ENCODE data around the gene CYP2B6. TPM values are rescaled to one million over a fixed set of nuclear protein-coding genes. Genes with fewer than 3 reads are reported as not detected.

The CYP2B6 gene
- total and polyA plus RNA-seq, 2 experiments from 2014 or later: 3.9 to 8.4 TPM

GRCh38 chr19:40995355-40995754 lies 4.3 kb downstream of the CYP2B6 start:
- H3K4me3 ChIP-seq: no peak overlapping the region
- H3K27ac ChIP-seq (ENCODE audit: low read depth): no peak overlapping the region
- no peak overlapping the region for H3K27ac Mint-ChIP-seq
- no peak overlapping the region for H2AFZ ChIP-seq
- peaks cover 12% of the 10 kb centered on the region for H3K9me3 Mint-ChIP-seq
- TF ChIP-seq, protein P1, sequence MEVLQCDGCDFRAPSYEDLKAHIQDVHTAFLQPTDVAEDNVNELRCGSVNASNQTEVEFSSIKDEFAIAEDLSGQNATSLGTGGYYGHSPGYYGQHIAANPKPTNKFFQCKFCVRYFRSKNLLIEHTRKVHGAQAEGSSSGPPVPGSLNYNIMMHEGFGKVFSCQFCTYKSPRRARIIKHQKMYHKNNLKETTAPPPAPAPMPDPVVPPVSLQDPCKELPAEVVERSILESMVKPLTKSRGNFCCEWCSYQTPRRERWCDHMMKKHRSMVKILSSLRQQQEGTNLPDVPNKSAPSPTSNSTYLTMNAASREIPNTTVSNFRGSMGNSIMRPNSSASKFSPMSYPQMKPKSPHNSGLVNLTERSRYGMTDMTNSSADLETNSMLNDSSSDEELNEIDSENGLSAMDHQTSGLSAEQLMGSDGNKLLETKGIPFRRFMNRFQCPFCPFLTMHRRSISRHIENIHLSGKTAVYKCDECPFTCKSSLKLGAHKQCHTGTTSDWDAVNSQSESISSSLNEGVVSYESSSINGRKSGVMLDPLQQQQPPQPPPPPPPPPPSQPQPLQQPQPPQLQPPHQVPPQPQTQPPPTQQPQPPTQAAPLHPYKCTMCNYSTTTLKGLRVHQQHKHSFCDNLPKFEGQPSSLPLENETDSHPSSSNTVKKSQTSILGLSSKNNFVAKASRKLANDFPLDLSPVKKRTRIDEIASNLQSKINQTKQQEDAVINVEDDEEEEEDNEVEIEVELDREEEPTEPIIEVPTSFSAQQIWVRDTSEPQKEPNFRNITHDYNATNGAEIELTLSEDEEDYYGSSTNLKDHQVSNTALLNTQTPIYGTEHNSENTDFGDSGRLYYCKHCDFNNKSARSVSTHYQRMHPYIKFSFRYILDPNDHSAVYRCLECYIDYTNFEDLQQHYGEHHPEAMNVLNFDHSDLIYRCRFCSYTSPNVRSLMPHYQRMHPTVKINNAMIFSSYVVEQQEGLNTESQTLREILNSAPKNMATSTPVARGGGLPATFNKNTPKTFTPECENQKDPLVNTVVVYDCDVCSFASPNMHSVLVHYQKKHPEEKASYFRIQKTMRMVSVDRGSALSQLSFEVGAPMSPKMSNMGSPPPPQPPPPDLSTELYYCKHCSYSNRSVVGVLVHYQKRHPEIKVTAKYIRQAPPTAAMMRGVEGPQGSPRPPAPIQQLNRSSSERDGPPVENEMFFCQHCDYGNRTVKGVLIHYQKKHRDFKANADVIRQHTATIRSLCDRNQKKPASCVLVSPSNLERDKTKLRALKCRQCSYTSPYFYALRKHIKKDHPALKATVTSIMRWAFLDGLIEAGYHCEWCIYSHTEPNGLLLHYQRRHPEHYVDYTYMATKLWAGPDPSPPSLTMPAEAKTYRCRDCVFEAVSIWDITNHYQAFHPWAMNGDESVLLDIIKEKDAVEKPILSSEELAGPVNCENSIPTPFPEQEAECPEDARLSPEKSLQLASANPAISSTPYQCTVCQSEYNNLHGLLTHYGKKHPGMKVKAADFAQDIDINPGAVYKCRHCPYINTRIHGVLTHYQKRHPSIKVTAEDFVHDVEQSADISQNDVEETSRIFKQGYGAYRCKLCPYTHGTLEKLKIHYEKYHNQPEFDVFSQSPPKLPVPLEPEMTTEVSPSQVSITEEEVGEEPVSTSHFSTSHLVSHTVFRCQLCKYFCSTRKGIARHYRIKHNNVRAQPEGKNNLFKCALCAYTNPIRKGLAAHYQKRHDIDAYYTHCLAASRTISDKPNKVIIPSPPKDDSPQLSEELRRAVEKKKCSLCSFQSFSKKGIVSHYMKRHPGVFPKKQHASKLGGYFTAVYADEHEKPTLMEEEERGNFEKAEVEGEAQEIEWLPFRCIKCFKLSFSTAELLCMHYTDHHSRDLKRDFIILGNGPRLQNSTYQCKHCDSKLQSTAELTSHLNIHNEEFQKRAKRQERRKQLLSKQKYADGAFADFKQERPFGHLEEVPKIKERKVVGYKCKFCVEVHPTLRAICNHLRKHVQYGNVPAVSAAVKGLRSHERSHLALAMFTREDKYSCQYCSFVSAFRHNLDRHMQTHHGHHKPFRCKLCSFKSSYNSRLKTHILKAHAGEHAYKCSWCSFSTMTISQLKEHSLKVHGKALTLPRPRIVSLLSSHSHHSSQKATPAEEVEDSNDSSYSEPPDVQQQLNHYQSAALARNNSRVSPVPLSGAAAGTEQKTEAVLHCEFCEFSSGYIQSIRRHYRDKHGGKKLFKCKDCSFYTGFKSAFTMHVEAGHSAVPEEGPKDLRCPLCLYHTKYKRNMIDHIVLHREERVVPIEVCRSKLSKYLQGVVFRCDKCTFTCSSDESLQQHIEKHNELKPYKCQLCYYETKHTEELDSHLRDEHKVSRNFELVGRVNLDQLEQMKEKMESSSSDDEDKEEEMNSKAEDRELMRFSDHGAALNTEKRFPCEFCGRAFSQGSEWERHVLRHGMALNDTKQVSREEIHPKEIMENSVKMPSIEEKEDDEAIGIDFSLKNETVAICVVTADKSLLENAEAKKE (CRISPR knock-in tag; IDR thresholded peaks at IDR 0.05): no peak
- no peak for TF ChIP-seq CREB1 (CRISPR knock-in tag; IDR thresholded peaks at IDR 0.05; ENCODE audit: low read depth)
- no peak for TF ChIP-seq JUNB (IDR thresholded peaks at IDR 0.05; ENCODE audit: unreplicated experiment)
- TF ChIP-seq POLR2AphosphoS5 (IDR thresholded peaks at IDR 0.05; ENCODE audit: low read depth): no peak
- TF ChIP-seq, protein P2, sequence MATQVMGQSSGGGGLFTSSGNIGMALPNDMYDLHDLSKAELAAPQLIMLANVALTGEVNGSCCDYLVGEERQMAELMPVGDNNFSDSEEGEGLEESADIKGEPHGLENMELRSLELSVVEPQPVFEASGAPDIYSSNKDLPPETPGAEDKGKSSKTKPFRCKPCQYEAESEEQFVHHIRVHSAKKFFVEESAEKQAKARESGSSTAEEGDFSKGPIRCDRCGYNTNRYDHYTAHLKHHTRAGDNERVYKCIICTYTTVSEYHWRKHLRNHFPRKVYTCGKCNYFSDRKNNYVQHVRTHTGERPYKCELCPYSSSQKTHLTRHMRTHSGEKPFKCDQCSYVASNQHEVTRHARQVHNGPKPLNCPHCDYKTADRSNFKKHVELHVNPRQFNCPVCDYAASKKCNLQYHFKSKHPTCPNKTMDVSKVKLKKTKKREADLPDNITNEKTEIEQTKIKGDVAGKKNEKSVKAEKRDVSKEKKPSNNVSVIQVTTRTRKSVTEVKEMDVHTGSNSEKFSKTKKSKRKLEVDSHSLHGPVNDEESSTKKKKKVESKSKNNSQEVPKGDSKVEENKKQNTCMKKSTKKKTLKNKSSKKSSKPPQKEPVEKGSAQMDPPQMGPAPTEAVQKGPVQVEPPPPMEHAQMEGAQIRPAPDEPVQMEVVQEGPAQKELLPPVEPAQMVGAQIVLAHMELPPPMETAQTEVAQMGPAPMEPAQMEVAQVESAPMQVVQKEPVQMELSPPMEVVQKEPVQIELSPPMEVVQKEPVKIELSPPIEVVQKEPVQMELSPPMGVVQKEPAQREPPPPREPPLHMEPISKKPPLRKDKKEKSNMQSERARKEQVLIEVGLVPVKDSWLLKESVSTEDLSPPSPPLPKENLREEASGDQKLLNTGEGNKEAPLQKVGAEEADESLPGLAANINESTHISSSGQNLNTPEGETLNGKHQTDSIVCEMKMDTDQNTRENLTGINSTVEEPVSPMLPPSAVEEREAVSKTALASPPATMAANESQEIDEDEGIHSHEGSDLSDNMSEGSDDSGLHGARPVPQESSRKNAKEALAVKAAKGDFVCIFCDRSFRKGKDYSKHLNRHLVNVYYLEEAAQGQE (IDR thresholded peaks at IDR 0.05; ENCODE audit: unreplicated experiment): no peak
- TF ChIP-seq ZNF114 (CRISPR knock-in tag; IDR thresholded peaks at IDR 0.05): no peak
- TF ChIP-seq EZH2 (IDR thresholded peaks at IDR 0.05; ENCODE audit: low read depth, unreplicated experiment): no peak
- no peak for TF ChIP-seq CTCF (conservative IDR thresholded peaks at IDR 0.05; ENCODE audit: low read depth in 2 of 2)
- no peak for TF ChIP-seq ETS1 (IDR thresholded peaks at IDR 0.05)
- TF ChIP-seq NANOG (IDR thresholded peaks at IDR 0.05; ENCODE audit: borderline replicate concordance): no peak
- TF ChIP-seq ZNF331 (CRISPR knock-in tag; IDR thresholded peaks at IDR 0.05; ENCODE audit: low read depth): no peak
- no peak for TF ChIP-seq EZH2phosphoT487 (IDR thresholded peaks at IDR 0.05; ENCODE audit: unreplicated experiment)
- no peak for TF ChIP-seq STAT1 (IDR thresholded peaks at IDR 0.05; ENCODE audit: unreplicated experiment)
- H3F3A ChIP-seq (replicated peaks; ENCODE audit: low read depth): no peaks in the 10 kb centered on the region
- no peaks in the 10 kb centered on the region for H3K27me3 ChIP-seq (ENCODE audit: insufficient read depth)
- DNase-seq (ENCODE audit: low spot score) (no peak), ATAC-seq (no peak)
- H3K4me1 Mint-ChIP-seq: peaks cover 3% of the 10 kb centered on the region; the same call in 2 of the 3 replicates
- H3K36me3 ChIP-seq (ENCODE audit: insufficient read depth): no peaks in the 10 kb centered on the region
- no peaks in the 10 kb centered on the region for H3K4me1 ChIP-seq (ENCODE audit: insufficient read depth)
- H3K4me2 ChIP-seq: no peak overlapping the region
- H3K9me2 ChIP-seq (ENCODE audit: insufficient read depth): no peaks in the 10 kb centered on the region
- H3K79me2 ChIP-seq (replicated peaks; ENCODE audit: insufficient read depth): no peaks in the 10 kb centered on the region
- no peaks in the 10 kb centered on the region for H3K27me3 Mint-ChIP-seq (ENCODE audit: insufficient read depth, low read depth, poor library complexity)
- H3K4me3 Mint-ChIP-seq: no peak overlapping the region
- H3K36me3 Mint-ChIP-seq (ENCODE audit: low read depth): peaks cover 4% of the 10 kb centered on the region; the same call in 2 of the 3 replicates
- H4K20me1 ChIP-seq (replicated peaks; ENCODE audit: insufficient read depth): no peaks in the 10 kb centered on the region
